ENCODE results near the gene SKP2. TPM values are rescaled to one million over a fixed set of nuclear protein-coding genes. Genes with fewer than 3 reads are reported as not detected.
"Not testable (repeated sequence)": the region's sequence is repeated elsewhere in the genome, so short reads cannot be mapped to it uniquely, and the experiment has no call there.

The SKP2 gene
- total RNA-seq, 2 experiments from 2014 or later = 40.8 to 49.2 TPM

- Mint-ChIP-seq H3K9me3 (no peaks in the 10 kb centered on the region), H3K4me1 (no peaks in the 10 kb centered on the region), H3K27ac (no peak overlapping the region), H3K36me3 (peaks cover 16% of the 10 kb centered on the region), H3K27me3 (no peaks in the 10 kb centered on the region), H3K4me3 (no peak overlapping the region)
- no peak for DNase-seq
- no peak for ATAC-seq (ENCODE audit: low read depth)
- POLR2A ChIA-PET = no interaction called here
These were observed 46.4 kb downstream of the SKP2 start for GRCh38 chr5:36198281-36198680.

GRCh38 chr5:36198783-36199182 lies 46.9 kb downstream of the SKP2 start:
- H3K36me3 Mint-ChIP-seq = peaks cover 15% of the 10 kb centered on the region
- DNase-seq; H3K9me3 Mint-ChIP-seq; H3K4me1 Mint-ChIP-seq; ATAC-seq (ENCODE audit: low read depth); POLR2A ChIA-PET; H3K4me3 Mint-ChIP-seq; H3K27ac Mint-ChIP-seq; H3K27me3 Mint-ChIP-seq: not testable (repeated sequence)

- ATAC-seq (ENCODE audit: low read depth) (no peak), DNase-seq (no peak)
- peaks cover 14% of the 10 kb centered on the region for H3K36me3 Mint-ChIP-seq
- H3K27ac Mint-ChIP-seq = no peak overlapping the region
- POLR2A ChIA-PET = no interaction called here
- no peaks in the 10 kb centered on the region for H3K9me3 Mint-ChIP-seq
- H3K4me3 Mint-ChIP-seq = no peak overlapping the region
- no peaks in the 10 kb centered on the region for H3K4me1 Mint-ChIP-seq
- no peaks in the 10 kb centered on the region for H3K27me3 Mint-ChIP-seq
These were observed 47.7 kb downstream of the SKP2 start for GRCh38 chr5:36199620-36200019.

GRCh38 chr5:36200513-36200912 lies 48.6 kb downstream of the SKP2 start:
- H3K27ac Mint-ChIP-seq = no peak overlapping the region
- H3K36me3 Mint-ChIP-seq = peaks cover 14% of the 10 kb centered on the region
- H3K27me3 Mint-ChIP-seq = no peaks in the 10 kb centered on the region
- no peaks in the 10 kb centered on the region for H3K4me1 Mint-ChIP-seq
- H3K4me3 Mint-ChIP-seq = no peak overlapping the region
- POLR2A ChIA-PET = no interaction called here
- no peaks in the 10 kb centered on the region for H3K9me3 Mint-ChIP-seq
- DNase-seq (no peak), ATAC-seq (ENCODE audit: low read depth) (no peak)

GRCh38 chr5:36202521-36202961 lies 50.6 kb downstream of the SKP2 start:
- ATAC-seq (ENCODE audit: low read depth) (no peak), DNase-seq (no peak)
- Mint-ChIP-seq H3K27me3 (no peaks in the 10 kb centered on the region), H3K9me3 (no peaks in the 10 kb centered on the region), H3K36me3 (peaks cover 14% of the 10 kb centered on the region), H3K4me3 (no peak overlapping the region), H3K4me1 (no peaks in the 10 kb centered on the region), H3K27ac (no peak overlapping the region)
- POLR2A ChIA-PET = no interaction called here

GRCh38 chr5:36205329-36205728 lies 53.4 kb downstream of the SKP2 start:
- Mint-ChIP-seq H3K4me3 (no peak overlapping the region), H3K27ac (no peak overlapping the region), H3K4me1 (no peaks in the 10 kb centered on the region), H3K27me3 (no peaks in the 10 kb centered on the region), H3K36me3 (peaks cover 17% of the 10 kb centered on the region), H3K9me3 (no peaks in the 10 kb centered on the region)
- POLR2A ChIA-PET = no interaction called here
- DNase-seq (no peak), ATAC-seq (ENCODE audit: low read depth) (no peak)

- POLR2A ChIA-PET = no interaction called here
- H3K36me3 Mint-ChIP-seq = peaks cover 17% of the 10 kb centered on the region
- H3K9me3 Mint-ChIP-seq = no peaks in the 10 kb centered on the region
- no peak for ATAC-seq (ENCODE audit: low read depth)
- no peak overlapping the region for H3K27ac Mint-ChIP-seq
- no peaks in the 10 kb centered on the region for H3K4me1 Mint-ChIP-seq
- no peak overlapping the region for H3K4me3 Mint-ChIP-seq
- DNase-seq = no peak
- H3K27me3 Mint-ChIP-seq = no peaks in the 10 kb centered on the region
These were observed 55.0 kb downstream of the SKP2 start for GRCh38 chr5:36206913-36207312.

- H3K36me3 Mint-ChIP-seq = peaks cover 19% of the 10 kb centered on the region
- no peaks in the 10 kb centered on the region for H3K9me3 Mint-ChIP-seq
- DNase-seq = no peak
- no peak for ATAC-seq (ENCODE audit: low read depth)
- no peaks in the 10 kb centered on the region for H3K27me3 Mint-ChIP-seq
- no peak overlapping the region for H3K27ac Mint-ChIP-seq
- no peak overlapping the region for H3K4me3 Mint-ChIP-seq
- no peaks in the 10 kb centered on the region for H3K4me1 Mint-ChIP-seq
- POLR2A ChIA-PET = no interaction called here
These were observed 56.9 kb downstream of the SKP2 start for GRCh38 chr5:36208786-36209185.

GRCh38 chr5:36209664-36210063 lies 57.8 kb downstream of the SKP2 start:
- H3K4me3 Mint-ChIP-seq = no peak overlapping the region
- ATAC-seq (ENCODE audit: low read depth) (no peak), DNase-seq (no peak)
- H3K36me3 Mint-ChIP-seq = peaks cover 20% of the 10 kb centered on the region
- H3K9me3 Mint-ChIP-seq = no peaks in the 10 kb centered on the region
- H3K27ac Mint-ChIP-seq = no peak overlapping the region
- no peaks in the 10 kb centered on the region for H3K4me1 Mint-ChIP-seq
- POLR2A ChIA-PET = no interaction called here
- H3K27me3 Mint-ChIP-seq = no peaks in the 10 kb centered on the region

GRCh38 chr5:36214436-36214835 lies 62.5 kb downstream of the SKP2 start:
- no peak for DNase-seq
- ATAC-seq (ENCODE audit: low read depth) = no peak
- Mint-ChIP-seq H3K4me1 (no peaks in the 10 kb centered on the region), H3K27me3 (no peaks in the 10 kb centered on the region), H3K27ac (no peak overlapping the region), H3K4me3 (no peak overlapping the region), H3K9me3 (no peaks in the 10 kb centered on the region), H3K36me3 (peaks cover 7% of the 10 kb centered on the region)
- POLR2A ChIA-PET = no interaction called here

GRCh38 chr5:36215910-36216309 lies 64.0 kb downstream of the SKP2 start:
- Mint-ChIP-seq H3K27ac (no peak overlapping the region), H3K9me3 (no peaks in the 10 kb centered on the region), H3K4me1 (no peaks in the 10 kb centered on the region), H3K4me3 (no peak overlapping the region), H3K27me3 (no peaks in the 10 kb centered on the region), H3K36me3 (peaks cover 10% of the 10 kb centered on the region)
- no peak for ATAC-seq (ENCODE audit: low read depth)
- POLR2A ChIA-PET = no interaction called here
- DNase-seq = no peak

GRCh38 chr5:36217567-36217966 lies 65.7 kb downstream of the SKP2 start:
- DNase-seq (no peak), ATAC-seq (ENCODE audit: low read depth) (no peak)
- Mint-ChIP-seq H3K4me1 (no peaks in the 10 kb centered on the region), H3K27me3 (no peaks in the 10 kb centered on the region), H3K4me3 (no peak overlapping the region), H3K36me3 (peaks cover 13% of the 10 kb centered on the region), H3K9me3 (no peaks in the 10 kb centered on the region), H3K27ac (no peak overlapping the region)
- POLR2A ChIA-PET = no interaction called here

- no peak for DNase-seq
- H3K27me3 Mint-ChIP-seq = no peaks in the 10 kb centered on the region
- no peaks in the 10 kb centered on the region for H3K4me1 Mint-ChIP-seq
- no peaks in the 10 kb centered on the region for H3K9me3 Mint-ChIP-seq
- H3K4me3 Mint-ChIP-seq = no peak overlapping the region
- H3K36me3 Mint-ChIP-seq = peaks cover 10% of the 10 kb centered on the region
- POLR2A ChIA-PET = no interaction called here
- H3K27ac Mint-ChIP-seq = no peak overlapping the region
- no peak for ATAC-seq (ENCODE audit: low read depth)
These were observed 66.1 kb downstream of the SKP2 start for GRCh38 chr5:36217988-36218387.

GRCh38 chr5:36222620-36223019 lies 70.7 kb downstream of the SKP2 start:
- no peaks in the 10 kb centered on the region for H3K27me3 Mint-ChIP-seq
- POLR2A ChIA-PET = no interaction called here

GRCh38 chr5:36227046-36227445 lies 75.1 kb downstream of the SKP2 start:
- POLR2A ChIA-PET = no interaction called here
- ATAC-seq (ENCODE audit: low read depth) = no peak
- no peak for DNase-seq
- H3K27ac Mint-ChIP-seq = no peak overlapping the region
- H3K4me1 Mint-ChIP-seq = no peaks in the 10 kb centered on the region
- H3K4me3 Mint-ChIP-seq = no peak overlapping the region
- H3K27me3 Mint-ChIP-seq = no peaks in the 10 kb centered on the region
- H3K9me3 Mint-ChIP-seq = no peaks in the 10 kb centered on the region
- no peaks in the 10 kb centered on the region for H3K36me3 Mint-ChIP-seq

More at GRCh38 chr5:36222620-36223019, 70.7 kb downstream of the SKP2 start:
- DNase-seq = no peak
- H3K4me3 Mint-ChIP-seq = no peak overlapping the region
- H3K27ac Mint-ChIP-seq = no peak overlapping the region
- H3K36me3 Mint-ChIP-seq = peaks cover 7% of the 10 kb centered on the region
- H3K4me1 Mint-ChIP-seq = no peaks in the 10 kb centered on the region
- no peaks in the 10 kb centered on the region for H3K9me3 Mint-ChIP-seq
- ATAC-seq (ENCODE audit: low read depth) = no peak
